ENCODE data around the gene PTPRA. TPM values are rescaled to one million over a fixed set of nuclear protein-coding genes. Genes with fewer than 3 reads are reported as not detected.

The PTPRA gene
- total and polyA plus RNA-seq, 2 of the 8 experiments (the other 6 are each of a cell fraction or from before 2014, with no cell fraction given) = 47.7 to 51.3 TPM

DNA sequence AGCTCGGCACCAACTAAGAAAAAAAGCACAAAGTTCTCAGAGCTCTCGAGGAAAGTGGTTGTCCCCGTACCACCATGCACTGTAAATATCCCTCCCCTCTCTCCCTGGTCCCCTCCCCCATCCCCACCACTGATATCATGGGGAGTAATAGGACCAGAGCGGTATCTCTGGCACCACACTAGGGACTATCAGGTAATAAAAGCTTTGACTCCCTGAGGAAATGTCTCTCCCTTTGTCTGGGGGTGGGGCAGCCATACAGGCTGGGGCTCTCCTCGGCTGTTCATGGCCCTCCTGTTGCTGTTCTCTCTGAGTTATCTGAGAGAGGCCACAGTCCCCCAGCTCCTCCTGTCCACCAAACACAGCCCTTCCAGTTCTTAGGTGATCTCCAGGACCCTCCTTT, 165.2 kb downstream of the PTPRA start (continued):
- TF ChIP-seq CHD2 (IDR thresholded peaks at IDR 0.05; ENCODE audit: low read length) (no peak), FOSL1 (IDR thresholded peaks at IDR 0.05; ENCODE audit: insufficient read depth, low read depth, low read length) (no peak)
